CD8-positive, alpha-beta memory T cell (primary cell): ENCODE measurements around the gene LITAF. TPM values are rescaled to one million over a fixed set of nuclear protein-coding genes. Genes with fewer than 3 reads are reported as not detected.

ENCODE experiments used
- CTCF ChIA-PET: fragments of 350-600 bp; sonication (Branson Sonifier 250); formaldehyde crosslinking; loops from one replicate; lab custom pipeline; 2021; ENCODE audit warnings: antibody characterized with exemption; lab: Charles Lee
- POLR2A ChIA-PET: fragments of 350-600 bp; sonication (Branson Sonifier 250); formaldehyde crosslinking; loops from one replicate; lab custom pipeline; 2021; ENCODE audit warnings: antibody characterized with exemption; lab: Charles Lee
- DNase-seq, 5 donors: peaks; one replicate each; pipeline versions ENCODE4 v3.0.0 to v3.0.0-alpha.2; 2020 to 2022; ENCODE audit warnings: mixed read lengths in 1 of 5
- H3K27ac ChIP-seq: one replicate; pipeline ENCODE4 v1.7.0; 2013; ENCODE audit warnings: low read depth, mild to moderate bottlenecking, low read length, moderate library complexity
- H3K27me3 ChIP-seq: 2 replicates; pipeline ENCODE4 v1.7.0; 2013; ENCODE audit warnings: low read length, mild to moderate bottlenecking; ENCODE audit not compliant: insufficient read depth, poor library complexity, severe bottlenecking
- H3K36me3 ChIP-seq: 2 replicates; pipeline ENCODE4 v1.7.0; 2013; ENCODE audit warnings: mild to moderate bottlenecking, low read length, moderate library complexity; ENCODE audit not compliant: insufficient read depth
- H3K4me1 ChIP-seq: 2 replicates; pipeline ENCODE4 v1.7.0; 2013; ENCODE audit warnings: mild to moderate bottlenecking, low read length, moderate library complexity; ENCODE audit not compliant: insufficient read depth
- H3K4me3 ChIP-seq: 2 replicates; pipeline ENCODE4 v1.7.0; 2013; ENCODE audit warnings: mild to moderate bottlenecking, low read length
- H3K9me3 ChIP-seq: 2 replicates; pipeline ENCODE4 v1.7.0; 2013; ENCODE audit warnings: mild to moderate bottlenecking, low read length
- H3K27ac Mint-ChIP-seq, 8 donors: one replicate each; pipeline ENCODE4 v1.8.0; 2020 to 2021; ENCODE audit warnings: mixed read lengths in 8 of 8, mild to moderate bottlenecking in 6 of 8, inconsistent platforms in 3 of 8, moderate library complexity in 3 of 8
- H3K27me3 Mint-ChIP-seq, 2 donors: one replicate each; pipeline ENCODE4 v1.8.0; 2020 to 2021; ENCODE audit warnings: mixed read lengths in 2 of 2, mild to moderate bottlenecking in 1 of 2, moderate library complexity in 1 of 2
- H3K36me3 Mint-ChIP-seq, 3 donors: one replicate each; pipeline ENCODE4 v1.8.0; 2020 to 2021; ENCODE audit warnings: mixed read lengths in 3 of 3, inconsistent platforms in 1 of 3, mild to moderate bottlenecking in 1 of 3
- H3K4me1 Mint-ChIP-seq, 3 donors: one replicate each; pipeline ENCODE4 v1.8.0; 2020 to 2021; ENCODE audit warnings: mixed read lengths in 3 of 3, inconsistent platforms in 1 of 3, mild to moderate bottlenecking in 1 of 3
- H3K4me3 Mint-ChIP-seq, 7 donors: one replicate each; pipeline ENCODE4 v1.8.0; 2020 to 2021; ENCODE audit warnings: mixed read lengths in 7 of 7, mild to moderate bottlenecking in 6 of 7, moderate library complexity in 4 of 7, inconsistent platforms in 2 of 7
- H3K9me3 Mint-ChIP-seq, 5 donors: one replicate each; pipeline ENCODE4 v1.8.0; 2020 to 2022; ENCODE audit warnings: mixed read lengths in 5 of 5, mild to moderate bottlenecking in 3 of 5, moderate library complexity in 2 of 5, inconsistent platforms in 1 of 5
- polyA plus RNA-seq: library from polyadenylated mRNA; unstranded; fragments of 300-500 nt; fragmentation: Illumina TruSeq; gene quantifications from one replicate; pipeline ENCODE4 v1.2.3, GENCODE V29; 2021
- total RNA-seq, 2 experiments: library from RNA; stranded (reverse); gene quantifications; one replicate each; pipeline ENCODE4 v1.2.3, GENCODE V29; 2021

LITAF gene
- total and polyA plus RNA-seq, 3 experiments from 2014 or later, result 199 to 629 (median 201) TPM

- peaks cover 12 to 38% (median 20%) of the 10 kb centered on the region in 3 donors for H3K4me1 Mint-ChIP-seq
Measured at GRCh38 chr16:11534262-11534661, 52.5 kb downstream of the LITAF start.

GRCh38 chr16:11533588-11533987 is 53.1 kb downstream of the LITAF start:
- no peak overlapping the region for H3K4me3 Mint-ChIP-seq
- Histone ChIP-seq H3K27me3 (no peaks in the 10 kb centered on the region), H3K36me3 (no peaks in the 10 kb centered on the region), H3K9me3 (no peaks in the 10 kb centered on the region), H3K4me3 (no peak overlapping the region), H3K27ac (no peak overlapping the region), H3K4me1 (no peaks in the 10 kb centered on the region)
- peaks cover 0 to under 1% of the 10 kb centered on the region in 2 donors for H3K27me3 Mint-ChIP-seq
- CTCF ChIA-PET, result interaction anchor here (0.7 to 4.4 kb wide), 5 partner anchors 89 to 270 kb away, joined by 4 to 70 read pairs (median 8); no protein-coding TSS in a partner anchor
- H3K27ac Mint-ChIP-seq, result no peak overlapping the region
- peaks cover 8 to 32% (median 19%) of the 10 kb centered on the region in 3 donors for H3K4me1 Mint-ChIP-seq
- H3K9me3 Mint-ChIP-seq, result no peaks in the 10 kb centered on the region
- POLR2A ChIA-PET, result no interaction called here
- DNase-seq, result no peak
- H3K36me3 Mint-ChIP-seq, result no peaks in the 10 kb centered on the region

More at GRCh38 chr16:11534262-11534661, 52.5 kb downstream of the LITAF start:
- Histone ChIP-seq H3K36me3 (no peaks in the 10 kb centered on the region), H3K4me1 (no peaks in the 10 kb centered on the region), H3K27ac (no peak overlapping the region), H3K27me3 (no peaks in the 10 kb centered on the region), H3K4me3 (no peak overlapping the region), H3K9me3 (no peaks in the 10 kb centered on the region)
- POLR2A ChIA-PET, result interaction anchor here (0.6 kb wide), 1 partner anchor 42 kb away, joined by 8 read pairs; no protein-coding TSS in a partner anchor
- Mint-ChIP-seq H3K4me3 (no peak overlapping the region), H3K27ac (no peak overlapping the region), H3K27me3 (peaks cover 0 to 3% of the 10 kb centered on the region in 2 donors), H3K36me3 (no peaks in the 10 kb centered on the region), H3K9me3 (no peaks in the 10 kb centered on the region)
- no peak for DNase-seq
- CTCF ChIA-PET, result interaction anchor here (0.8 to 4.3 kb wide), 9 partner anchors 12 to 279 kb away, joined by 3 to 46 read pairs (median 4); partner anchors contain the start of gene LITAF

GRCh38 chr16:11530171-11530940 is 56.4 kb downstream of the LITAF start:
- Histone ChIP-seq H3K36me3 (no peaks in the 10 kb centered on the region), H3K4me3 (no peak overlapping the region), H3K9me3 (no peaks in the 10 kb centered on the region), H3K4me1 (no peaks in the 10 kb centered on the region), H3K27ac (no peak overlapping the region), H3K27me3 (no peaks in the 10 kb centered on the region)
- Mint-ChIP-seq H3K9me3 (no peaks in the 10 kb centered on the region), H3K27me3 (no peaks in the 10 kb centered on the region), H3K4me1 (peaks cover 6 to 20% (median 13%) of the 10 kb centered on the region in 3 donors), H3K27ac (no peak overlapping the region), H3K4me3 (no peak overlapping the region), H3K36me3 (peaks cover 0 to 2% (median 0%) of the 10 kb centered on the region in 3 donors)
- ChIA-PET POLR2A (no interaction called here), CTCF (interaction anchor here (0.6 to 4.4 kb wide), 10 partner anchors 22 to 284 kb away, joined by 3 to 70 read pairs (median 6); no protein-coding TSS in a partner anchor)
- DNase-seq, result no peak

- Histone ChIP-seq H3K27me3 (no peaks in the 10 kb centered on the region), H3K9me3 (no peaks in the 10 kb centered on the region), H3K4me3 (no peak overlapping the region), H3K36me3 (no peaks in the 10 kb centered on the region), H3K27ac (no peak overlapping the region), H3K4me1 (no peaks in the 10 kb centered on the region)
- no peaks in the 10 kb centered on the region for H3K9me3 Mint-ChIP-seq
- no peaks in the 10 kb centered on the region for H3K27me3 Mint-ChIP-seq
- H3K4me1 Mint-ChIP-seq, result peaks cover 6 to 10% (median 10%) of the 10 kb centered on the region in 3 donors
- no peak overlapping the region for H3K4me3 Mint-ChIP-seq
- POLR2A ChIA-PET, result no interaction called here
- DNase-seq, result no peak
- peak overlapping the region in 1 of 8 donors; percentile 61 for H3K27ac Mint-ChIP-seq
- CTCF ChIA-PET, result interaction anchor here (0.6 to 4.4 kb wide), 4 partner anchors 26 to 113 kb away, joined by 3 to 70 read pairs (median 4); no protein-coding TSS in a partner anchor
- H3K36me3 Mint-ChIP-seq, result peaks cover 0 to 2% (median 0%) of the 10 kb centered on the region in 3 donors
Measured at GRCh38 chr16:11529285-11529684, 57.4 kb downstream of the LITAF start.

- Histone ChIP-seq H3K27ac (no peak overlapping the region), H3K27me3 (no peaks in the 10 kb centered on the region), H3K9me3 (no peaks in the 10 kb centered on the region), H3K36me3 (no peaks in the 10 kb centered on the region), H3K4me3 (no peak overlapping the region), H3K4me1 (no peaks in the 10 kb centered on the region)
- Mint-ChIP-seq H3K4me3 (no peak overlapping the region), H3K9me3 (no peaks in the 10 kb centered on the region), H3K27me3 (no peaks in the 10 kb centered on the region), H3K4me1 (peaks cover 6 to 10% (median 9%) of the 10 kb centered on the region in 3 donors), H3K27ac (no peak overlapping the region), H3K36me3 (peaks cover 0 to 2% (median 0%) of the 10 kb centered on the region in 3 donors)
- POLR2A ChIA-PET, result no interaction called here
- CTCF ChIA-PET, result interaction anchor here (1.1 kb wide), 1 partner anchor 113 kb away, joined by 3 read pairs; no protein-coding TSS in a partner anchor
- no peak for DNase-seq
Measured at GRCh38 chr16:11528053-11528452, 58.7 kb downstream of the LITAF start.

GRCh38 chr16:11526655-11527350 is 59.9 kb downstream of the LITAF start:
- CTCF ChIA-PET, result interaction anchor here (1.1 to 1.5 kb wide), 2 partner anchors 114 to 567 kb away, joined by 3 read pairs; no protein-coding TSS in a partner anchor
- H3K27ac ChIP-seq, result no peak overlapping the region
- no peak overlapping the region for H3K4me3 Mint-ChIP-seq
- no peaks in the 10 kb centered on the region for H3K27me3 ChIP-seq
- H3K36me3 Mint-ChIP-seq, result peaks cover 0 to 5% (median 3%) of the 10 kb centered on the region in 3 donors
- no peaks in the 10 kb centered on the region for H3K36me3 ChIP-seq
- POLR2A ChIA-PET, result no interaction called here
- no peaks in the 10 kb centered on the region for H3K4me1 ChIP-seq
- H3K4me1 Mint-ChIP-seq, result no peaks in the 10 kb centered on the region
- no peaks in the 10 kb centered on the region for H3K27me3 Mint-ChIP-seq
- no peak overlapping the region for H3K4me3 ChIP-seq
- H3K9me3 ChIP-seq, result no peaks in the 10 kb centered on the region
- DNase-seq, result no peak
- H3K9me3 Mint-ChIP-seq, result peaks cover 0 to 3% (median 0%) of the 10 kb centered on the region in 5 donors
- no peak overlapping the region for H3K27ac Mint-ChIP-seq

GRCh38 chr16:11524098-11524760 is 62.5 kb downstream of the LITAF start:
- Mint-ChIP-seq H3K4me1 (no peaks in the 10 kb centered on the region), H3K27me3 (no peaks in the 10 kb centered on the region), H3K4me3 (no peak overlapping the region), H3K9me3 (peaks cover 5 to 13% (median 6%) of the 10 kb centered on the region in 5 donors), H3K27ac (no peak overlapping the region), H3K36me3 (peaks cover 3 to 22% (median 4%) of the 10 kb centered on the region in 3 donors)
- no peak for DNase-seq
- Histone ChIP-seq H3K27me3 (no peaks in the 10 kb centered on the region), H3K27ac (no peak overlapping the region), H3K4me1 (no peaks in the 10 kb centered on the region), H3K9me3 (no peaks in the 10 kb centered on the region), H3K4me3 (no peak overlapping the region), H3K36me3 (no peaks in the 10 kb centered on the region)
- ChIA-PET CTCF (interaction anchor here (1.4 to 1.6 kb wide), 2 partner anchors 8 to 195 kb away, joined by 3 to 8 read pairs; no protein-coding TSS in a partner anchor), POLR2A (no interaction called here)
